Karpas-422 (cell line): Measurements from ENCODE around the gene TRIM22. TPM values are rescaled to one million over a fixed set of nuclear protein-coding genes. Genes with fewer than 3 reads are reported as not detected.
"Not testable (repeated sequence)": the region's sequence is repeated elsewhere in the genome, so short reads cannot be mapped to it uniquely, and the experiment has no call there.

Experiments used
- DNase-seq: peaks from one replicate; pipeline ENCODE4 v3.0.0-alpha.2; 2015
- H2AFZ ChIP-seq: fragments of 200-600 bp; sonication (generic); 2 replicates; pipeline ENCODE4 v1.6.1; 2014; ENCODE audit warnings: antibody characterized with exemption, low read length, mixed read lengths
- H3K27ac ChIP-seq: fragments of 200-600 bp; sonication (generic); 2 replicates; pipeline ENCODE4 v1.5.1; 2014; ENCODE audit warnings: mild to moderate bottlenecking, low read length, moderate library complexity
- H3K27me3 ChIP-seq: fragments of 200-600 bp; sonication (generic); 2 replicates; pipeline ENCODE4 v1.6.1; 2014; ENCODE audit warnings: low read length, mixed read lengths
- H3K36me3 ChIP-seq: fragments of 200-600 bp; sonication (generic); 2 replicates; pipeline ENCODE4 v1.6.1; 2014; ENCODE audit warnings: low read length, mixed read lengths; ENCODE audit not compliant: insufficient read depth
- H3K4me1 ChIP-seq: fragments of 200-600 bp; sonication (generic); 2 replicates; pipeline ENCODE4 v1.6.1; 2014; ENCODE audit warnings: mild to moderate bottlenecking, low read length, mixed read lengths
- H3K4me2 ChIP-seq: fragments of 200-600 bp; sonication (generic); 2 replicates; pipeline ENCODE4 v1.6.1; 2014; ENCODE audit warnings: low read length, low read depth, mild to moderate bottlenecking; ENCODE audit not compliant: poor library complexity, severe bottlenecking
- H3K4me3 ChIP-seq: fragments of 200-600 bp; sonication (generic); 2 replicates; pipeline ENCODE4 v1.5.1; 2014; ENCODE audit warnings: mild to moderate bottlenecking, antibody characterized with exemption, low read length, mixed read lengths
- H3K79me2 ChIP-seq: fragments of 200-600 bp; sonication (generic); 2 replicates; pipeline ENCODE4 v1.6.1; 2014; ENCODE audit warnings: mild to moderate bottlenecking, low read length, mixed read lengths
- H3K9ac ChIP-seq: fragments of 200-600 bp; sonication (generic); 2 replicates; pipeline ENCODE4 v1.6.0; 2014; ENCODE audit warnings: low read length
- H3K9me2 ChIP-seq: fragments of 200-600 bp; sonication (generic), shearing (Covaris generic); replicated peaks from 2 replicates; pipeline ENCODE4 v1.6.0; 2014; ENCODE audit warnings: mild to moderate bottlenecking, low read length, moderate library complexity; ENCODE audit not compliant: insufficient read depth
- H3K9me3 ChIP-seq: fragments of 300-700, 200-600 bp; sonication (generic); 2 replicates; pipeline ENCODE4 v1.6.1; 2014; ENCODE audit warnings: low read length, mixed read lengths
- H4K20me1 ChIP-seq: fragments of 200-600 bp; sonication (generic); 2 replicates; pipeline ENCODE4 v1.6.1; 2014; ENCODE audit warnings: mild to moderate bottlenecking, antibody characterized with exemption, low read length, low read depth; ENCODE audit not compliant: insufficient read depth
- total RNA-seq: library from RNA; depleted of rRNA; stranded (reverse); fragments of >200 nt; shearing (Covaris generic); gene quantifications from 2 replicates; pipeline ENCODE4 v1.2.3, GENCODE V29; 2014; ENCODE audit warnings: low replicate concordance

TRIM22 gene
- total RNA-seq, 1 experiment from 2014 or later, result 112 TPM

- Histone ChIP-seq H3K4me2 (no peak overlapping the region), H3K79me2 (no peaks in the 10 kb centered on the region), H3K9me2 (no peaks in the 10 kb centered on the region), H3K4me1 (no peaks in the 10 kb centered on the region), H2AFZ (no peak overlapping the region), H3K27me3 (no peaks in the 10 kb centered on the region), H3K27ac (no peak overlapping the region), H4K20me1 (no peaks in the 10 kb centered on the region), H3K4me3 (no peak overlapping the region), H3K9me3 (no peaks in the 10 kb centered on the region), H3K9ac (no peak overlapping the region), H3K36me3 (peaks cover 6% of the 10 kb centered on the region; the same call in 1 of the 2 replicates)
- no peak for DNase-seq
These were observed 24.5 kb upstream of the TRIM22 start for GRCh38 chr11:5665051-5665570.

DNA sequence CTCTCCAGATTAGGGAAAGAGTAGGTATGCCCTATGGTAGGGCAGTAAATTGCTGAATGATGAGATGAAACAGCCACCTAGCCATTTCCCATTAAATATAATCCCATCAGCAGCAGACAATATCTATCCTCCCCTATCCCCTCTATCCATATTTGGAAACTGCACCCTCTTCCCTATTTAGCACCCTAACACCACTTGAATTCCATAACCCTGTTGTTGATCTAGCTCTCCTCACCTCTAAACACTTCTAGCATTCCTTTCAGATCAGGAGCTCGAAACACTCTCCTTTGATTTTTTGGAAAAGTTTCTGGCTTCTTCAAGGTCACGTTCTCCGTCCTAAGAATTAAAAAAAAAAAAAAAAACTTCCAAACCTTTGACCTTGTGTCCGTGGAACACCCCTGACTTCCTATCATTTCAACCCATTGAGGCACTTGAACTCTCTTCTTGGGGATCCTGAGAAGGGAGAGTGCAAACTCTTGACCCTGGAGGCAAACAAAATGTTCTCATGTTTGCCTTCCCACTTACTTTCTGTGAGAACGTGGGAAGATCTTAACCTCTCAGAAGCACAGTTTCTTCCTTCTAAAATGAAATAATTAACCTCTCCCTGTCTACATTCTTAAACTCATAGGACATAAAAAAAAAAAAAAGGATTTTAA, 23.7 kb upstream of the TRIM22 start:
- no peak overlapping the region for H3K9ac ChIP-seq
- no peak for DNase-seq
- H3K27me3 ChIP-seq, result no peaks in the 10 kb centered on the region
- H3K36me3 ChIP-seq, result peaks cover 6% of the 10 kb centered on the region; the same call in 1 of the 2 replicates
- H3K4me3 ChIP-seq, result no peak overlapping the region
- no peaks in the 10 kb centered on the region for H3K9me3 ChIP-seq
- H4K20me1 ChIP-seq, result no peaks in the 10 kb centered on the region
- 0 out of 2 replicates have a peak, but pooled peaks cover 2% of the 10 kb centered on the region for H3K79me2 ChIP-seq
- H2AFZ ChIP-seq, result no peak overlapping the region
- no peak overlapping the region for H3K4me2 ChIP-seq
- H3K4me1 ChIP-seq, result no peaks in the 10 kb centered on the region
- H3K9me2 ChIP-seq, result no peaks in the 10 kb centered on the region
- H3K27ac ChIP-seq, result no peak overlapping the region

DNA sequence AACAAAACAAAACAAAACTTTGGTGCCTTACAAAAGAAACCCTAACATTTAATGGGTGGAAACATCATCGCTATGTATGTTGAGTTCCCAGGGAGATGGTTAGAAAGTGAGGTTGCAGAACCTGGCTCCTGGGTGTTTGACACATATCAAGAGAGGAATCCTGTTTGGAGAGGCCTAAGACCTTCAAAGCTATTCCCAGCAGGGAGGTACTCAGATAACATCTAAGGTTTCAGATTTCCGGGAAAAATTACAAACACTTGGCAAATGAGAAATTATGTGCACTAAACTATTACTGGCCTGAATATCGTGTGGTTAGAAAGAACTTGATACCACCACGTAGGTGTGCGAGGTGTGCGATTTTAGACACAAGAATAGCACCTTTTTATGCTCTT, 23.2 kb upstream of the TRIM22 start:
- DNase-seq, result no peak
- 0 out of 2 replicates have a peak, but pooled peaks cover 3% of the 10 kb centered on the region for H3K79me2 ChIP-seq
- no peak overlapping the region for H3K4me3 ChIP-seq
- H2AFZ ChIP-seq, result no peak overlapping the region
- H3K9me3 ChIP-seq, result no peaks in the 10 kb centered on the region
- H3K9me2 ChIP-seq, result no peaks in the 10 kb centered on the region
- no peak overlapping the region for H3K9ac ChIP-seq
- no peaks in the 10 kb centered on the region for H4K20me1 ChIP-seq
- H3K27ac ChIP-seq, result no peak overlapping the region
- no peaks in the 10 kb centered on the region for H3K4me1 ChIP-seq
- H3K4me2 ChIP-seq, result no peak overlapping the region
- peaks cover 6% of the 10 kb centered on the region; the same call in 1 of the 2 replicates for H3K36me3 ChIP-seq
- H3K27me3 ChIP-seq, result no peaks in the 10 kb centered on the region

- no peak overlapping the region for H3K9ac ChIP-seq
- peaks cover 14% of the 10 kb centered on the region; the same call in 1 of the 2 replicates for H3K79me2 ChIP-seq
These were observed 17.8 kb upstream of the TRIM22 start for GRCh38 chr11:5671831-5672230.

DNA sequence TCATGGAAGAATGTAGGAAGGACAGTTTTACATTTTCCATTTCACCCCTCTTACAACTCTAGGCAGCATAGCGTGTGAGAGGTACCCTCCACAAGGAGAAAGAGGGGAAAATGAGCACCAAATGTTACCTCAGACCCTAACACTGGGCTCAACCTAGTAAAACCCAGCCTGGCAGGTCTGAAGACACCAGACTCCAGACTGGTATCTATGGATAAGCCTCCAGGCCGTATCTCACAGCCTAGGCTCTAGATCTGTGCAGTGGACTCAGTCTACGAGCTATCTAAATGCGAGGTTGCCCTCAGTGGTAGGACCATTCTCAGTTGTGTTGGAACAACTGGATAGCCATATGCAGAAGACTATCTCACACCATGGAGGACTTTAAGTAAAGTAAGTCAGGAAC, 15.2 kb upstream of the TRIM22 start:
- Histone ChIP-seq H3K9me2 (no peaks in the 10 kb centered on the region), H2AFZ (no peak overlapping the region), H3K9ac (no peak overlapping the region), H3K4me1 (no peaks in the 10 kb centered on the region), H3K27ac (no peak overlapping the region), H3K79me2 (peaks cover 14% of the 10 kb centered on the region; the same call in 1 of the 2 replicates), H3K27me3 (no peaks in the 10 kb centered on the region), H3K4me3 (no peak overlapping the region), H3K36me3 (peaks cover 14% of the 10 kb centered on the region), H4K20me1 (no peaks in the 10 kb centered on the region), H3K4me2 (no peak overlapping the region), H3K9me3 (no peaks in the 10 kb centered on the region)
- DNase-seq, result no peak

More at GRCh38 chr11:5671831-5672230, 17.8 kb upstream of the TRIM22 start:
- Histone ChIP-seq H3K9me2 (no peaks in the 10 kb centered on the region), H3K9me3 (no peaks in the 10 kb centered on the region), H3K4me2 (no peak overlapping the region), H3K36me3 (peaks cover 8% of the 10 kb centered on the region; the same call in 1 of the 2 replicates), H2AFZ (no peak overlapping the region), H4K20me1 (no peaks in the 10 kb centered on the region), H3K4me1 (no peaks in the 10 kb centered on the region), H3K4me3 (no peak overlapping the region), H3K27ac (no peak overlapping the region), H3K27me3 (no peaks in the 10 kb centered on the region)
- DNase-seq, result no peak

DNA sequence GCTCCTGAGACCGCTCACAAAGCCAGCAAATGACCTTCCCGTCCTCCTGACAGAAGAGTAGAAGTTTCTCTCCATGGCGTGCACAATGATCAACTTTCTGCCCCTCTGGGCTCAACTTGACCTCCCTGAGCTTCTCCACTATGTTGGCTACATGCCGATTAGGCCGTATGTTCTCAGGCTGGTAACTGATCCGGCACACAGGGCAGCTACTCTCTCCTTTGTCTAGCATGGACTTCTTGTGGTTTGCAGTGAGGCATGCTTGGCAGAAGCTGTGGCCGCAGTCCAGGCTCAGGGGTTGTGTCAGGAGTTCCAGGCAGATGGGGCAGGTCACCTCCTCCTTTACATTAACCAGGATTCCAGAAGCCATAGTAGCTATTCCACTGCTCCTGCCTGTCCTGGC, 9.8 kb upstream of the TRIM22 start:
- H3K36me3 ChIP-seq, result peaks cover 6% of the 10 kb centered on the region; the same call in 1 of the 2 replicates
- no peaks in the 10 kb centered on the region for H3K9me2 ChIP-seq
- peaks cover 4% of the 10 kb centered on the region; the same call in 1 of the 2 replicates for H3K4me1 ChIP-seq
- no peak overlapping the region for H3K27ac ChIP-seq
- no peak overlapping the region for H3K4me2 ChIP-seq
- H4K20me1 ChIP-seq, result no peaks in the 10 kb centered on the region
- H3K4me3 ChIP-seq, result no peak overlapping the region
- no peak overlapping the region for H2AFZ ChIP-seq
- peaks cover 18% of the 10 kb centered on the region for H3K79me2 ChIP-seq
- no peak overlapping the region for H3K9ac ChIP-seq
- no peaks in the 10 kb centered on the region for H3K27me3 ChIP-seq
- no peak for DNase-seq
- H3K9me3 ChIP-seq, result no peaks in the 10 kb centered on the region

GRCh38 chr11:5682890-5683441, 6.6 kb upstream of the TRIM22 start:
- H3K4me1 ChIP-seq, result peaks cover 11% of the 10 kb centered on the region
- H3K9me2 ChIP-seq, H3K4me2 ChIP-seq, H3K4me3 ChIP-seq, H3K9me3 ChIP-seq, H3K9ac ChIP-seq, H3K36me3 ChIP-seq, H2AFZ ChIP-seq, H3K27ac ChIP-seq, H4K20me1 ChIP-seq, H3K27me3 ChIP-seq, DNase-seq: not testable (repeated sequence)
- H3K79me2 ChIP-seq, result peaks cover 18% of the 10 kb centered on the region

GRCh38 chr11:5683620-5684019, 6.0 kb upstream of the TRIM22 start:
- not testable (repeated sequence) for H4K20me1 ChIP-seq, DNase-seq, H3K9me2 ChIP-seq

More at GRCh38 chr11:5683620-5684019, 6.0 kb upstream of the TRIM22 start:
- H3K9me3 ChIP-seq, H3K36me3 ChIP-seq, H3K9ac ChIP-seq, H3K27me3 ChIP-seq, H3K27ac ChIP-seq, H2AFZ ChIP-seq: not testable (repeated sequence)
- peak overlapping the region; percentile 91 for H3K4me2 ChIP-seq
- peaks cover 18% of the 10 kb centered on the region for H3K79me2 ChIP-seq
- H3K4me1 ChIP-seq, result peaks cover 11% of the 10 kb centered on the region
- H3K4me3 ChIP-seq, result peak overlapping the region; percentile 74
